Spleen (tissue), 11 donors: ENCODE data around the gene HYAL2. TPM values are rescaled to one million over a fixed set of nuclear protein-coding genes. Genes with fewer than 3 reads are reported as not detected.

ENCODE experiments used
- DNase-seq: peaks from one replicate; pipeline ENCODE4 v3.0.0-alpha.2; 2020
- H3K27ac ChIP-seq, 8 donors: fragments of 200-600 bp; sonication (generic) in 7 of 8; 1 replicate in 4 of 8; 2 replicates in 4 of 8; pipeline versions ENCODE4 v1.5.0 to v1.8.0; 2016 to 2021; ENCODE audit warnings: inconsistent platforms in 4 of 8, mild to moderate bottlenecking in 4 of 8, moderate library complexity in 1 of 8
- H3K27me3 ChIP-seq, 7 donors: fragments of 200-600 bp; sonication (generic) in 6 of 7; replicated peaks in 1 of 7; 1 replicate in 4 of 7; 2 replicates in 3 of 7; pipeline versions ENCODE4 v1.5.0 to v1.8.0; 2016 to 2021; ENCODE audit warnings: inconsistent platforms in 3 of 7, mild to moderate bottlenecking in 1 of 7
- H3K36me3 ChIP-seq, 6 donors: fragments of 200-600 bp; sonication (generic) in 5 of 6; 1 replicate in 4 of 6; 2 replicates in 2 of 6; pipeline versions ENCODE4 v1.5.0 to v1.8.0; 2016 to 2021; ENCODE audit warnings: inconsistent platforms in 2 of 6
- H3K4me1 ChIP-seq, 6 donors: fragments of 200-600 bp; sonication (generic) in 5 of 6; 1 replicate in 3 of 6; 2 replicates in 3 of 6; pipeline versions ENCODE4 v1.5.0 to v1.8.0; 2016 to 2021; ENCODE audit warnings: inconsistent platforms in 3 of 6
- H3K4me3 ChIP-seq, 8 donors: fragments of 200-600 bp; sonication (generic) in 7 of 8; 1 replicate in 4 of 8; 2 replicates in 4 of 8; pipeline versions ENCODE4 v1.5.0 to v1.8.0; 2016 to 2021; ENCODE audit warnings: inconsistent platforms in 4 of 8, mild to moderate bottlenecking in 4 of 8, moderate library complexity in 2 of 8
- H3K9me3 ChIP-seq, 8 donors: fragments of 200-600 bp; sonication (generic) in 7 of 8; 1 replicate in 4 of 8; 2 replicates in 4 of 8; pipeline versions ENCODE4 v1.5.0 to v1.8.0; 2016 to 2021; ENCODE audit warnings: inconsistent platforms in 4 of 8
- POLR2A ChIP-seq, 3 donors: fragments of 450-650 bp; IDR thresholded peaks; one replicate each; pipeline ENCODE4 v1.5.1; 2017; ENCODE audit warnings: antibody characterized with exemption in 3 of 3, mild to moderate bottlenecking in 1 of 3
- POLR2AphosphoS5 ChIP-seq, 3 donors: sonication (generic); formaldehyde crosslinking; IDR thresholded peaks; one replicate each; pipeline ENCODE4 v1.5.1; 2017; ENCODE audit warnings: antibody characterized with exemption in 3 of 3
- WGBS, 5 donors: extraction: QIAGEN DNeasy Blood & Tissue Kit in 3 of 5; methylation state at CpG; one replicate each; pipeline versions ENCODE4 v1.1.5 to v1.1.7; 2013 to 2018; 5-methylcytosine and 5-hydroxymethylcytosine counted together
- intact Hi-C: fragments of 100-400 bp; cut with DNase I; formaldehyde crosslinking; loops from one replicate; pipeline ENCODE4 v1.15.0; 2023; ENCODE audit warnings: low total_unique reads
- polyA plus RNA-seq, 3 donors: library from polyadenylated mRNA; stranded (reverse); fragments of 200-250 nt; gene quantifications; one replicate each; pipeline ENCODE4 v1.2.1, GENCODE V29; 2013
- total RNA-seq, 7 donors: library from RNA; depleted of rRNA in 3 of 7; stranded (reverse); fragments of >200 nt in 3 of 7; fragmentation: NEBNext Ultra II Directional in 4 of 7; extraction: Animal tissue kit (Norgen Biotek cat#: 25700) in 4 of 7; gene quantifications; one replicate each; pipeline versions ENCODE4 v1.1.0 to v1.2.1, GENCODE V29; 2016 to 2021
- TF ChIP-seq, protein P1 (sequence below), 11 experiments: fragments of 200-600 bp in 7 of 11; fragments of 450-650 bp in 4 of 11; sonication (generic) in 4 of 11; IDR thresholded peaks in 8 of 11; conservative IDR thresholded peaks in 3 of 11; 1 replicate in 7 of 11; 2 replicates in 4 of 11; pipeline versions ENCODE4 v1.4.0 to v1.8.0; 2016 to 2021; ENCODE audit warnings: antibody characterized with exemption in 11 of 11, inconsistent platforms in 4 of 11, mild to moderate bottlenecking in 1 of 11
- donor health status: healthy with polysubstance abuse.
- donor health status: DM: no; HTN: no; CAD: no; lungs with moderate emphysema.
- donor health status: DM: no; HTN: no; CAD: no.
- donor health status: Bipolar disorder and iron deficiency.
- donor health status: healthy.
- donor health status: DM: no; HTN: no; CAD: no.
- donor health status: DM: yes; HTN: yes; CAD: no.

HYAL2 gene
- total and polyA plus RNA-seq, 10 donors = 108 to 746 (median 322) TPM

DNA sequence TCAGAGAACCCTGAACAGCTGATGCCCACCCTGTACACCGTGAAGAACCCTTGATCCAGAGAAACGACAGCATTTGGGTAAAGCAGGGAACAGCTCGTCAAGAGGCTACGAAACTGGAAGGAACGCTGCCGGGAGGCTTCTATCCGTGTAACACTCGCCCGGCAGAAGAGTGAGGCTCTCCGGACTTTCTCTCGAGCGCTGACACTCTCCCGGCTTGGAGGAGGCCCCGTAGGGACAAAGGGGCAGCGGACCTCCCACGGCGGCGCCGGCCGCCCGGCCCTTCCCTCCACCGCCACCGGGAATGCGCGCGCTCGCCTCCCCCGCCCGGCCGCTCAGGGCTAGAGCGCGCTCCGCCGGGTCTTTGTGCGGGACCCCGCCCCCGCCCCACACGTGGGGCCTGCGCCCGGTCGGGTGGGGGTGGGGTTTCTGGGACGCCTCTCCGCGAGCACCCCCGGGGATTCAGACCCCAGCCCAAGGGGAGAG, 1.7 kb downstream of the HYAL2 start:
- intact Hi-C loops = loop anchor here (10.0 kb wide), 1 partner anchor 86 kb away; the partner anchor contains the start of gene GNAI2
- 0 to 6% (median 1%) methylated on average over 7 to 45 of the region's 45 CpGs for WGBS, 5 donors
- peaks cover 32 to 93% (median 89%) of the 10 kb centered on the region in 6 donors for H3K4me1 ChIP-seq
- no peaks in the 10 kb centered on the region for H3K9me3 ChIP-seq
- H3K36me3 ChIP-seq = peaks cover 2 to 66% (median 31%) of the 10 kb centered on the region in 6 donors
- H3K27me3 ChIP-seq = no peaks in the 10 kb centered on the region
- TF ChIP-seq, protein P1, sequence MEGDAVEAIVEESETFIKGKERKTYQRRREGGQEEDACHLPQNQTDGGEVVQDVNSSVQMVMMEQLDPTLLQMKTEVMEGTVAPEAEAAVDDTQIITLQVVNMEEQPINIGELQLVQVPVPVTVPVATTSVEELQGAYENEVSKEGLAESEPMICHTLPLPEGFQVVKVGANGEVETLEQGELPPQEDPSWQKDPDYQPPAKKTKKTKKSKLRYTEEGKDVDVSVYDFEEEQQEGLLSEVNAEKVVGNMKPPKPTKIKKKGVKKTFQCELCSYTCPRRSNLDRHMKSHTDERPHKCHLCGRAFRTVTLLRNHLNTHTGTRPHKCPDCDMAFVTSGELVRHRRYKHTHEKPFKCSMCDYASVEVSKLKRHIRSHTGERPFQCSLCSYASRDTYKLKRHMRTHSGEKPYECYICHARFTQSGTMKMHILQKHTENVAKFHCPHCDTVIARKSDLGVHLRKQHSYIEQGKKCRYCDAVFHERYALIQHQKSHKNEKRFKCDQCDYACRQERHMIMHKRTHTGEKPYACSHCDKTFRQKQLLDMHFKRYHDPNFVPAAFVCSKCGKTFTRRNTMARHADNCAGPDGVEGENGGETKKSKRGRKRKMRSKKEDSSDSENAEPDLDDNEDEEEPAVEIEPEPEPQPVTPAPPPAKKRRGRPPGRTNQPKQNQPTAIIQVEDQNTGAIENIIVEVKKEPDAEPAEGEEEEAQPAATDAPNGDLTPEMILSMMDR (IDR thresholded peaks at IDR 0.05 in 8 of 11, conservative IDR thresholded peaks at IDR 0.05 in 3 of 11) = no peak
- peak in 1 of 3 donors; percentile 40 for TF ChIP-seq POLR2AphosphoS5 (IDR thresholded peaks at IDR 0.05)
- no peak for TF ChIP-seq POLR2A (IDR thresholded peaks at IDR 0.05)
- peak; percentile 93 for DNase-seq
- H3K4me3 ChIP-seq = peak overlapping the region; percentile 72 to 97 (median 90)
- peak overlapping the region; percentile 86 to 96 (median 93) for H3K27ac ChIP-seq

DNA sequence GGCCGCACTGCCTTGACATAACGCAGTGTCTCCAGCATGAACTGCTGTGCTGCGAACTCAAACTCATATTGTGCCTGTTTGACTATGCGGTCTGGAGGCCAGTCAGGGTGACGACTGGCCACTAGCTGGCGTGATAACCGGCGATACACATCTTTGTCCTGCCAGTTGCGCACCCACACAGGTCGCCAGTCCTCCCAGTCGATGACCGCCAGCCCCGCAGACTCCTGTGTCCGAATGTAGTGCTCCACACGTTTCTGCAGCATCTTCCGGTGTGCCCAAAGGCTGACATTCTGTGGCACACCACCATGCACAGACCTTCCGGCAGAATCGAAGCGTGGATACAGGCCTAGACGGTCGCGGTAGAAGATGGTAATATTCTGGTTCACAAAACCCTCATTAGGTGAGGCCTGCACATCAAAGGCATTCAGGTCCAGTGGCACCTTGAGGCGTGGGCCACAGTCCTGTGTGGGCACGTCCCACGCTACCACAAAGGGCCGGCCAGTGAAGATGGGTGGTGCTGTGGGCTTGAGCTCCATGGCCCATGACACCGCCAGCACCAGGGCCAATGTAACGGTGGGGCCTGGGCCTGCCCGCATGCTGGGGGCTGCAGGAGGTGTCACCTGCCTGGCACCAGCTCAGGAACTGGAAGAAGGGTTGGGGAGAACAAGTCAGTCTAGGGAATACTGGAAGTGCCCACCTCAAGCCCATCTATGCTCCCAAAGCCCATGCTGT, 2.5 kb downstream of the HYAL2 start:
- Histone ChIP-seq H3K27me3 (no peaks in the 10 kb centered on the region), H3K27ac (peak overlapping the region; percentile 86 to 96 (median 93)), H3K4me3 (peak overlapping the region; percentile 72 to 97 (median 90)), H3K4me1 (peaks cover 32 to 93% (median 82%) of the 10 kb centered on the region in 6 donors), H3K36me3 (peaks cover 2 to 66% (median 25%) of the 10 kb centered on the region in 6 donors), H3K9me3 (no peaks in the 10 kb centered on the region)
- no peak for TF ChIP-seq POLR2A (IDR thresholded peaks at IDR 0.05)
- peak in 2 of 3 donors; percentile 55 to 63 for TF ChIP-seq POLR2AphosphoS5 (IDR thresholded peaks at IDR 0.05)
- TF ChIP-seq, protein P1 (IDR thresholded peaks at IDR 0.05 in 8 of 11, conservative IDR thresholded peaks at IDR 0.05 in 3 of 11) = no peak
- 69 to 82% (median 78%) methylated on average over 26 to 29 of the region's 29 CpGs for WGBS, 5 donors
- DNase-seq = peak; percentile 85
- intact Hi-C loops = loop anchor here (10.0 kb wide), 1 partner anchor 85 kb away; the partner anchor contains the start of gene GNAI2

DNA sequence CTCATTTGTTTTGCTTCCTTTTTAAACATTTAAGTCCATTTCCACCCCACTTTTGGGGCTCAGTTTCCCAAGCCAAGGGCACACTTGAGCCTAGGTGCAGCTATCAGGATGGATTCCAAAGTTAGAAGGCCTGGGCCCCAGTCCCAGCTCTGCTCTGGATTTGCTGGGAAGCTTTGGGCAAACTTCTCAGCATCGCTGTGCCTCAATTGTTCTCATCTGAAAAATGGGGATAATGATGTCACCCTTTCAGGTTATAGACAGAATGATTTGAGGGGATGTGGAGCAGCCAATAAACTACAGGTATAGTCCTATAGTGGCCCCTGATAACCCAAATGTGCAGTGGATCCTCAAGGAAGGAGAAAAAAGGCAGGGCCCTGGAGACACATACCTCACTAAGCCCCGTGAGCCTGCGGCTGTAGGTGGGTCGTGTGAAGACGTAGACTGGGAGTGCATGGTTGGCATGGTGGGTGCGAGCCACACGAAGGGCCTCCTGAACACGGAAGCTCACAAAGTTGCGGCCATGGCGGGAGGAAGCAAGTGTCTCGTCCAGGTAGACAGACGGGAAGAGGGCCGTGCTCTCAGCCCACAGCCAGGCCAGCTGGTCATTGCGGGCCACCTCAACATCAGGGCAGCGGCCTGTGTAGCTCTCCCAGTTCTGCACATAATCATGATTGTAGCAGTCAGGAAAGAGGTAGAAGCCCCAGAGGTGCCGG, 3.2 kb downstream of the HYAL2 start:
- WGBS, 5 donors = 75 to 89% (median 78%) methylated on average over 15 to 16 of the region's 16 CpGs
- Histone ChIP-seq H3K27ac (peak overlapping the region; percentile 29 to 96 (median 93)), H3K4me1 (peaks cover 26 to 93% (median 79%) of the 10 kb centered on the region in 6 donors), H3K27me3 (no peaks in the 10 kb centered on the region), H3K9me3 (no peaks in the 10 kb centered on the region), H3K36me3 (peaks cover 2 to 65% (median 25%) of the 10 kb centered on the region in 6 donors), H3K4me3 (peak overlapping the region; percentile 72 to 97 (median 90))
- intact Hi-C loops = no loop called here
- no peak for DNase-seq
- TF ChIP-seq POLR2AphosphoS5 (IDR thresholded peaks at IDR 0.05) (peak in 2 of 3 donors; percentile 13 to 25), POLR2A (IDR thresholded peaks at IDR 0.05) (no peak)
- TF ChIP-seq, protein P1 (IDR thresholded peaks at IDR 0.05 in 8 of 11, conservative IDR thresholded peaks at IDR 0.05 in 3 of 11) = no peak
